ENCODE results near the gene FSHR.

Gene FSHR

GRCh38 chr2:49067971-49068370, 86.3 kb downstream of the FSHR start:
- H3K4me3 ChIP-seq (ENCODE audit: control insufficient read depth, low read depth, low read length), result no peak overlapping the region
- DNase-seq (ENCODE audit: low read depth), result no peak
- no peak for TF ChIP-seq CTCF (conservative IDR thresholded peaks at IDR 0.05; ENCODE audit: control insufficient read depth, insufficient read depth, low read depth, low read length)

GRCh38 chr2:49053156-49053555, 101.2 kb downstream of the FSHR start:
- TF ChIP-seq CTCF (conservative IDR thresholded peaks at IDR 0.05; ENCODE audit: control insufficient read depth, insufficient read depth, low read depth, low read length), result no peak
- no peak overlapping the region for H3K4me3 ChIP-seq (ENCODE audit: control insufficient read depth, low read depth, low read length)
- no peak for DNase-seq (ENCODE audit: low read depth)

GRCh38 chr2:49050265-49050664, 104.0 kb downstream of the FSHR start:
- no peak for TF ChIP-seq CTCF (conservative IDR thresholded peaks at IDR 0.05; ENCODE audit: control insufficient read depth, insufficient read depth, low read depth, low read length)
- DNase-seq (ENCODE audit: low read depth), result no peak
- no peak overlapping the region for H3K4me3 ChIP-seq (ENCODE audit: control insufficient read depth, low read depth, low read length)

GRCh38 chr2:49049161-49049560, 105.2 kb downstream of the FSHR start:
- DNase-seq (ENCODE audit: low read depth), result no peak
- H3K4me3 ChIP-seq (ENCODE audit: control insufficient read depth, low read depth, low read length), result no peak overlapping the region
- TF ChIP-seq CTCF (conservative IDR thresholded peaks at IDR 0.05; ENCODE audit: control insufficient read depth, insufficient read depth, low read depth, low read length), result no peak

GRCh38 chr2:49045083-49045482, 109.2 kb downstream of the FSHR start:
- TF ChIP-seq CTCF (conservative IDR thresholded peaks at IDR 0.05; ENCODE audit: control insufficient read depth, insufficient read depth, low read depth, low read length), result no peak
- no peak for DNase-seq (ENCODE audit: low read depth)
- no peak overlapping the region for H3K4me3 ChIP-seq (ENCODE audit: control insufficient read depth, low read depth, low read length)

GRCh38 chr2:49044350-49045079, 109.8 kb downstream of the FSHR start:
- DNase-seq (ENCODE audit: low read depth), result no peak
- H3K4me3 ChIP-seq (ENCODE audit: control insufficient read depth, low read depth, low read length), result no peak overlapping the region
- TF ChIP-seq CTCF (conservative IDR thresholded peaks at IDR 0.05; ENCODE audit: control insufficient read depth, insufficient read depth, low read depth, low read length), result no peak
